ENCODE data around the gene HSFX3.

- TF ChIP-seq CTCF (IDR thresholded peaks at IDR 0.05; ENCODE audit: insufficient read depth, low read length) (no peak), POLR2AphosphoS5 (IDR thresholded peaks at IDR 0.05; ENCODE audit: low read depth) (no peak), GABPA (IDR thresholded peaks at IDR 0.05; ENCODE audit: low read depth) (no peak)
Measured at GRCh38 chrX:149499766-149500165, 50.0 kb downstream of the HSFX3 start.
